ENCODE results near the gene PIK3AP1.

DNA sequence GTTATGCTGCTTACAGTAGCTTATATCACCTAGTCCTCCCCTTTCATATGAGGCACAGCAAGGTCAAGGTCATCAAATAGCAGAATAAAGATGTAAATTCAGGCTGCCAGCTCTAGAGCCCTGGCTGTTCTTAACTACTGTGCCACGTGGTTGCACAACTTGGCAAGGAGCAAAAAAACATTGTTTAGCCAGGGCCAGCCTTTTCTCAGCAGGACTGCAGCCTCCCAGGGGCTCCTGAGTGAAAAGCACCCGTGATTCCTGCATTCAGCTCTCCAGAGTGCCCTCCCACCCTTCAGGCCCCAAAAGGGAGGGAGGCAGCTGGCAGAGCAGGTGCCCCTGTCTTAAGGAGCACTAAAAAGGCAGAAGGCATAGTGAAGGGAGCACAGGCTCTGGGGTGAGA, 101.7 kb downstream of the PIK3AP1 start:
- TF ChIP-seq, protein P1, sequence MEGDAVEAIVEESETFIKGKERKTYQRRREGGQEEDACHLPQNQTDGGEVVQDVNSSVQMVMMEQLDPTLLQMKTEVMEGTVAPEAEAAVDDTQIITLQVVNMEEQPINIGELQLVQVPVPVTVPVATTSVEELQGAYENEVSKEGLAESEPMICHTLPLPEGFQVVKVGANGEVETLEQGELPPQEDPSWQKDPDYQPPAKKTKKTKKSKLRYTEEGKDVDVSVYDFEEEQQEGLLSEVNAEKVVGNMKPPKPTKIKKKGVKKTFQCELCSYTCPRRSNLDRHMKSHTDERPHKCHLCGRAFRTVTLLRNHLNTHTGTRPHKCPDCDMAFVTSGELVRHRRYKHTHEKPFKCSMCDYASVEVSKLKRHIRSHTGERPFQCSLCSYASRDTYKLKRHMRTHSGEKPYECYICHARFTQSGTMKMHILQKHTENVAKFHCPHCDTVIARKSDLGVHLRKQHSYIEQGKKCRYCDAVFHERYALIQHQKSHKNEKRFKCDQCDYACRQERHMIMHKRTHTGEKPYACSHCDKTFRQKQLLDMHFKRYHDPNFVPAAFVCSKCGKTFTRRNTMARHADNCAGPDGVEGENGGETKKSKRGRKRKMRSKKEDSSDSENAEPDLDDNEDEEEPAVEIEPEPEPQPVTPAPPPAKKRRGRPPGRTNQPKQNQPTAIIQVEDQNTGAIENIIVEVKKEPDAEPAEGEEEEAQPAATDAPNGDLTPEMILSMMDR (IDR thresholded peaks at IDR 0.05) = no peak
- no peak for TF ChIP-seq POLR2A (IDR thresholded peaks at IDR 0.05)

Measured in uterus (tissue), 2 donors.